DMS114 treated with DMSO at 0.1 percent for 48 hours (cell line): Measurements from ENCODE around the gene PON3.

Source experiments
- DNase-seq: peaks from one replicate; lab custom pipeline; 2025; ENCODE audit not compliant: unreplicated experiment; lab: John Stamatoyannopoulos, UW

Gene PON3

DNA sequence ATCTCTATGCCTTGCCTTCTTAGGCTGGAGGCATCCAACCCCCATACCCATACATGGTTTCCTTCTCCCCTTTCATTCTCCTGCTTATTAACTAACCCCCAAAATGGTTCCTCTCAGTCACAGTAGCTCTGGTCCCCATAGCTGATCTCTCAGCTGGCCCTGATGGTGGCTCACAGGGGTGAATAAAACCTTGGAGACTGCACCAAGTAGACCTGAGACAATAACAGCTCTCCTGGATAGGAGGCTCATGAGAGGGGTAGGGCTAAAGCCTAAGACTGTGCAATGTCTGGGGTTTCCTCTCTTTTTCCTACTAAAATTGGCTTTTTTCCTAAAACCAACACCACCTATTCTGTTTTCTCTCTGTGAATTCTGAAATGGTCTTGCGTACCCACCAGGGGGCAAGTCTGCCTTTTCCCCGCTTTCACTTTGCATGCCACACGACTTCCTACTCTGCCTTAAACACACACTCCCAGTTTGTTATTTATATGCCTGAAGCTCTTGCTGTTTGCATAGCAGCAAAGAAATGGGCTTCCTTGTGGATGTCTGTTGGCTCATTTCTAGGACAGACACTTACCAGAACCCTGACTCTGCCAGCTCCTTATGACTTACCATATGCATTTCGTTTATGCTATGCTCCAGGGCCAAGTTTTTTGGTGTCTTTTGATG lies 53.4 kb downstream of the PON3 start:
- DNase-seq = no peak

DNA sequence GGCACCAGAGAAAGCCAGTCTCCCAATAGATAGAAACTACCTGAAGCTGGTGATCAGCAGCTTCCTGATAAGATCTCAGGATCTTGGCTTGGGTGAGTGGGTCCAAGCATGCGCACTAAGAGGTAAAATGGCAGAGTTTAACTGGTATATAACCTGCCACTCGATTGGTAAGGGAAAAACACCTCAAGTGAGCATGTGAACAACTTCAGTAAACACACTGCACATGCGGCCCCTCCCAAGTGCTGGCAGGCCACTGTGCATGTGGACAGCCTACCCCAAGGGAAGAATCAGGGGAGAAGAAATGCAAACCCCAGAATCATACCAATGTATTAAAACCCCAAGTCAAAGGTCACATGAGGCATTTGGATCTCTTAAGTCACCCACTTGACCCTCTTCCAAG lies 54.1 kb downstream of the PON3 start:
- no peak for DNase-seq

DNA sequence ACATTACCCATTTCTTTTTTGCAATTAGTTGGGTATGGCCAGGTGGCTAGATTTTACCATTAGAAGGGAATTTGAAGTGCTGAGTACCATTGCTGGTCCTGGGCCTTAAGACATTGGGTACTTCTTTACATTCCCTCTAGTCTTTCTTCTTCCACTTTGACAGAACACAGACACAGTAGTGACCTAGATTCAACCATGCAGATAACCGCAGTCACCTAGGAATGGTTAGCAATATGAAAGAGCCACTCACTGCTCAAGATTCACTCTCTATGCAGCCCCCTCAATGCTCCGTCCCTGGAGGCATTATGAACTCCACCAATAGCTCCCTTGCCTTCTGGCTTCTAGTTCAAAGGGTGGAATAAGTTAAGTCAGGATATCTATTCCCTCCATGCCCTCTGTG lies 55.7 kb downstream of the PON3 start:
- DNase-seq = no peak

DNA sequence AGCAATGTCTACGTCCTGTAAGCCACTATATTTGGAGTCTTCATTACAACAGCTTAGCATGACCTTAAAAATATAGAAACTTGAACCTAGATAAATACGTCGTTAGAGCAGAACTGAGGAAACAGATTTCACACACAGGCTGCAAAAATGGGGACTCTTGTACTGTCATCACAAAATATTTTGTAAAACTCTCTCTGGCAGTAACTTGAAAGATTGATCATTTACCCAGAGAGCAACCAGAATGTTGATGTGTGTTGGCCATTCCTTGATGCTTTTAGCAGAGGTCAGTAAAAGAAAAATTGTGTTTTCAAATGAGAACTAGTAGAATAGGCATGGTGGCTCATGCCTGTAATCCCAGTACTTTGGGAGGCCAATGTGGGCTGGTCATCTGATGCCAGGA lies 57.3 kb downstream of the PON3 start:
- DNase-seq = no peak

DNA sequence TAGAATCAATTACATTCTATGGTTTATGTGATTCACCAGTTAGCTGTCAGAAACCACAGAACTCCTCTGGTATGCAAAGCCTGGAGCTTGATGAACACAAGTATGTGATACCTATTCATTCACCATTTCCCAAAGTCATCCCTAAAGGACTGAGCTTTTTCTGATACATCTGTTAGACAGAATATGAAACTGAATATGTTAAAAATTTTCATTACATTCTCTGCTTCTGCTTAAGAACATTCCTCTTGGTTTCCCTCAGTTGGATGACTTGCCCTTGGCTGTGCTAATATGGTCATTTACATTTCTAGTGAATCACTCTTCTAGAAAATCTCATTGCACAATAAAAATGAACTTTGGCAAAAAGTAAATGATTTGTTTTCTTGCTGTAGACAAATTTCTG lies 61.1 kb downstream of the PON3 start:
- no peak for DNase-seq

DNA sequence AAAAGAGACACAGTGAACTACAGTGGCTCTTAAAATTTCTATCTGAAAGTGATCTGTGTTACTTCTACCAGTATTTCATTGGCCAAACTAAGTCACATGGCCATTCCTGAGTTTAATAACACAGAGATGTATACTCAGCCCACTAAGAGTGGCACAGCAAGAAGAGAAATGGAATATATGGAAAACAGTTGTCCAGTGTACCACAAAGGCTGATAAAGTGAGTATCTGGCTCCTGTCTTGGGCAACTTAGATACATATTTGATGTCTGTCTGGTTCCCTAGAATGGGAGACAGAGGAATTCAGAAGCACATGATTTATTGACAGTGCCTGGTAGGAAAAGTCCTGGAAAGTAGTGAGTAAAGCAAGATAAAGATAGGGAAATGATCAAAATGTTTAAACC lies 61.7 kb downstream of the PON3 start:
- DNase-seq = no peak

DNA sequence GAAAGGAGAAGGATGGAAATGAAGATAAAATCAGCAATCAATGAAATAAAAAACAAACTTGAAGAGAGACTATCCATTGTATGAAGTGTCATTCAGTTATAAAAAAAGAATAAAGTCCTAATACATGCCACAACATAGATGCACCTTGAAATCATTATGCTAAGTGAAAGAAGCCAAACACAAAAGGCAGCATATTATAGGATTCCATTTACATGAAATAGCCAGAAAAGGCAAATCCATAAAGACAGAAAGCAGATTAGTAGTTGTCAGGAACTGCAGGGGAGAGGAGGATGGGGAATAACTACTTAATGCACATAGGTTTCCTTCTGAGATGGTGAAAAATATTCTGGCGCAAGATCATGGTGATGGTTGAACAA lies 65.2 kb downstream of the PON3 start:
- no peak for DNase-seq

DNA sequence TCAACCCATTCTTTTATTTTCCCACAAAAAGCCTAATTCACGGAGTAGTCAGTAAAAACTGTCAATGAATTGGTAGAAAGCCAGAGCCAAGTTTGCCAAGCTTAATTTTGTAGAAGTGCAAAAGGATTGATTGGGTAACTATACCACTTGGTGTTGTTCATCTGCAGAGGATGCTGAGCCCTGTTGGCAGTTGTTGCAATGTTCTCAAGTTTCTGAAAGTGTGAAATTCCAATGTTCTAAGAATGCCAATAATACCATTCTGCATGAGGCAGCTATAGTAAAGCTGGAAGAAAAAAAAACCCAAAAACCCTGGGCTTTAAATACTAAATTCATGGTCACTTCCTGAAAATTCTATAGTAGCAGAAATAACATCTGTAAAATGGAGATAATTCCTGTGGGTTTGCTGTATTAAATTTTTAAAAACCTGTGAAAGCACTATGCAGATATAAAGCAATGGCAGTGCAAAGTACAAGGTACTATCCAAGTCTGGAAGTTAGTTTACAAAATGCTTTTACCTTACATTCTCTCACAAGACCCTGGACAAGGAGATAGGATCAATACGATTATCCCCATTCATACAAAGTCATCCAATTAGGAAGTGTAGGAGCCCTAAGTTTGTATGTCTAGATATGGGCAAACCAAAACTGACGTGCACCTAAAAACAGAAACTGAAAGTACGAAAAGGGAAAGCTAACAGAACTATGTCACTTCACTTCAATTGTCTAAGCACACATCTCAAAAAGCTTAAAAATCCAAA lies 65.8 kb downstream of the PON3 start:
- DNase-seq = no peak

DNA sequence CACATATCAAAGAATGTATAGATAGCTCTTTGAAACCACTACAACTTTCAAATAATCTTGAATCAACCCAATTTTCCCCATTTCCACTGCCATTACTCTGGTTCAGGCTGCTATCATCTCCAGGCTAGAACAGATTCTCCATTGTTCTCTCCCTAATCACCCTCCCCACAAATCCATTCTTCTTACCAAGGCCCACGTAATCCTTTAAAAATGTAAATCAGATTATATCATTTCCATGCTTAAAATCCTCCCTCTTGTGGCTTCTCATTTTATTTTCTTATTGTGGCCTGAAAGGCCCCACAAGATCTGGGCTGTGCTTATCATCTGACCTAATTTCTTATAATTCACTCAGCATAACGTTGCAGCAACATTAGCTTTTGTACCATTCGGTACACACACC lies 68.8 kb downstream of the PON3 start:
- DNase-seq = no peak

DNA sequence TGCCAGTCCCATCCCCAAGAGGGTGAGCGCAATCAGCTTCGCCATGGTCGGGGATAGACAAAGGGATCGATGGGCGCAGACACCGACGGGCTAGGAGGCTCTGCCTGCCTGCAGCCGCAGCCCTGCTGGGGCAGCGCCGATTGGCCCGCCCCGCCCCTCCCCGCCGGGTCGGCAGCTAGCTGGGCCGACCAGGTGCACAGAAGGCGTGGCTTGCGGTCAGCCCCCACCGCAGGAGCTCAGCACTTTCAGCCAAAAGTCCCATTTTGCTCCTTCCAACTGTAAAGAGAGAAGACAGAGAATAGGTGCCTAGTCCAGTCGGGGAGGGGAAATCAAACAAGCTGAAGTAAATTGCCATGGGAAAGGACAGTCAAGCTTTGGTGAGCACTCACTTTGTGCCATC lies 71.7 kb downstream of the PON3 start, which contains the start of gene PON1:
Gene PON1 (minus strand): TSS at position 102 of the 400 bp plus-strand sequence. CDS start 57 bp downstream, at position 45.
- DNase-seq = no peak

DNA sequence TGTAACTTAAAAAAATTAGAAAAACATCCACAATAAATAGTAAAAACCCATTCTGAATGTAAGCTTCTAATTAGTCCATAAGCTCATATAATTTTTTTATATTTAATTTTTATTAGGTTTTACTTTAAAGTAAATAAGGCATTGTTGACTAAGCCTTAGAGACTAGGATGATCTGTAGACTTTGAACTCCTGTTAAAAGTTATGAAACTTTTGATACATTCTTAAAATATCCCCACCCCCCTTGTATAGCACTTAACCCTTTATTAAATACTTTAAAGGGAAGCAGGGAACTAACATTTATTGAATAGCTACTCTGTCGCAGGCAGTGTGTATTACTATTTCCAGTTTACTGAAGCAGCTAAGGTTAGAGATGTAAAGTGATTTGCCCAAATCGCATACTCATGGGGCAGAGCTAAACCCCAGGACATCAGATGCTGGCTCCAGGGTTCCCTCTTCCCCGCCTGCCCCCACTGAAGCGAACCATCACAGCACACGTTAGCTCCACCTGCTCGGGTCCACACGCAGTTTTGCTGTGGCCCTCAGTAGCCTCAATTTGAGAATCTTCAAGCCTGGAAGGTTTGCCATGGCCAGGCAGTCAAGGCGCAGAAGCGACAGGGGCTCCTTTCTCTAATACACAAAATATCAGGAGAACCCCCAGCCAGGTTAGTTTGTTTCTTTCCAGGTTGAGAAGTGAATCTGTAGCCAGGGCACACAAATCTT lies 72.6 kb downstream of the PON3 start:
- no peak for DNase-seq

DNA sequence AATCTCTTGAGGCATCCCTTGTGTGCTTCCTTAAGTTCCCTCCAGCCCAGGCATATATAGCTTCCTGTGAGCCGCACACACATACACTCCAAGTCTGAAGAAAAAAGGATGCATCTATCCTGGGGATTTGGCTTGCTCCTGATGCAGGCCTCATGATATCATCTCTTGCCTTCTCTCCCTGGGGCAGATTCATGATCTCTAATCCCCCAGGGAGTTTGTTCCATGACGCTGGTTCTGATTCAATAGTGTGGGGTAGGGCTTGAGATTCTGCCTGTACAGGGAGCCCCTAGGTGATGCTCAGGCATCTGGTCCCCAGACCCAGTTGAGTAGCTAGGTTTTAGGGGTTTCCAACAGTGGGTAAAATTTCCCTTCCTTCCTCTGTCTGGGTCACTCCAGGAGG lies 73.3 kb downstream of the PON3 start:
- DNase-seq = no peak

DNA sequence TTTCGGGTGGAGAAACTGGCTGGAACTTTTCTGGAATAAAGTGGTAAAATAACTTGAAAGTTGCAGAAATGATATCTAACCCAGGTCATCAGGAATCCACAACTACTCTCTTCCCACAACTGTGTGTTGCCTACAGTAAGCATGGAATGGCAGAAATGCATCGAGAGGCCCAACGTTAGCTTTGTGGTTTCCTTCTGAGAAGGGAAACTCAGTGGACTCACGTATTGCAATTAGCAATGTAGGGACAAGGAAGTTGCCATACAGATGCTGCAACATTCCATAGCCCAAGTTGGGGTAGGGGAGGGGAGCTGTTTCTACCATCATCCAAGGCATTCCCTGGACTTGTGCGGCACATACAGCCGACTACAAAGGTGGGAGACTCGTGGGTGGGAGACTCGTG lies 73.8 kb downstream of the PON3 start:
- no peak for DNase-seq

DNA sequence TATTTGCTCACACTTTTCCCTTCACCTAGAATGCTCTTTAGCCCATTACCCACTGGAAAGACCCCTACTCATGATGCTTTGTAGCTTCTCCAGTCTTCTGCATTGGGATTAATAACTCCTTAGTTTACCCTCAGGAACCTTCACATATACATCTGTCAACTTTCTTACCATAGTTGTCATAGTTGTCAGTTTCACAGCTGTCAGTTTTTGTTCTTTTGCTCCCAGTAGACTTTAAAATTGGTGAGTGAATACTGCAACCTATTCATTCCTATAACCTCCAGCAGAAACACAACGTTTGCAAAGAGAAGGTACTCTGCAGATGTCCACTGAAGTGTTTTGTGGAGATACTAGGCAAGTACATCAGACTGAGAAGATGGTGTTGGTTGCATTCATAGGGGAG lies 74.5 kb downstream of the PON3 start:
- no peak for DNase-seq

DNA sequence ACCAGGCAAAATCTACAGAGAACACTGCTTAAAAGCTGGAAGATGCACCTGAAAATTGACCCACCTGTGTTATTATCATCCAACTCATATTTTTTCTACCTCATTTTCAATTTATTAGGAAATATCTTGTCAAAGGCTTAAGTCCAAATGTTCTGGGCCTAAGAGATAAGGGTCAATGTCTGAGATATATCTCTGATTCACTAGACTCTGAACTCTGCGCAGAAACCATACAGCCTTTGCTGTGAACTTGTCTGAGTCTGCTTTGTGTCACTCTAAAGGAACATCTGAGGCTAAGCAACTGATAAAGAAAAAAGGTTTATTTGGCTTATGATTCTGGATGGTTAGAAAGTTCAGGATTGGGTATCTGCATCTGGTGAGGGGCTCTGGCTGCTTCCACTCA lies 75.5 kb downstream of the PON3 start:
- no peak for DNase-seq

DNA sequence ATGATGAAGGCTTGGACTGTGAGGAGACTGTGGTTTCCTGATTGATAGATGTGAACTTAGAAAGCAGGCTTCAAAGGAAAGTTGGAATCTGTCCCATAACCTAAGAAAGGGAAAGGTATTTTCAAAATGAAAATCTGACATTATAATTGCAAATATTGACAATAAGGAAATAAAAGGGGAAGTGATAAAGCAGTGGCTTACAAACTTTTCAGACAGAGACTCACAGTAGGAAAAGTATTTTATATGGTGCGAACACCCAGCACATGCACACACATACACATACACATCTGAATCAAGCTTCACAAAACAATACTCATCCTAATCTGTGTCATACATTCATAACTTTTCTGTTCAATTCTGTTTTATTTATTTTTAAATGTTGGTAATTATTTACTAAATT lies 76.6 kb downstream of the PON3 start:
- no peak for DNase-seq

DNA sequence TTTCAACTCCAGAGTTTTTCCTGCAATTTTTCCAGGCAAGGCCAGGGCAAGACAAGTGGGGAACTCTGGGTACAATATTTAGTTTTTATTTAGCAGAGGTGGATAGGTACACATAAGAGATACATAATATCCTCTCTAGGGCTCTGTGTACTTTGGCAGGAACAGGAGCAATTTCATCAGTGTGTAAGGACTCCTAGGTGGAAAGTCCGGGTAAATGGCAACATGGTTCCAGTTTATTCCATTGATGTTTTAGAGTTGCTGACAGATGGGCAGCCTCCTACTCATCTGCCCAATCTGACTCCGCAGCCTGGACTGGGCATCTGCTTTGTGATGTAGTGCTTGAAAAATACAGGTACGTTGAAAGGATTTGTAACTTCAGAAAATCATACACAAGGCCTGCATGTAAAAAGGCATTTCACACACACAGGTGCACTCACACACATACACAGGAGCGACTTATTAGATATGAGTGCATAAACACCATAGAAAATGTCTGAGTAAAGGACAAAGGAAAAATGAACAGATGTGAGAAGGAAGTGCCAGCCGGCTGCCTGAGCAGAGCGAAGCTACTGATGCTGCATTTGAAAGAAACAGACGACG lies 77.6 kb downstream of the PON3 start:
- no peak for DNase-seq

DNA sequence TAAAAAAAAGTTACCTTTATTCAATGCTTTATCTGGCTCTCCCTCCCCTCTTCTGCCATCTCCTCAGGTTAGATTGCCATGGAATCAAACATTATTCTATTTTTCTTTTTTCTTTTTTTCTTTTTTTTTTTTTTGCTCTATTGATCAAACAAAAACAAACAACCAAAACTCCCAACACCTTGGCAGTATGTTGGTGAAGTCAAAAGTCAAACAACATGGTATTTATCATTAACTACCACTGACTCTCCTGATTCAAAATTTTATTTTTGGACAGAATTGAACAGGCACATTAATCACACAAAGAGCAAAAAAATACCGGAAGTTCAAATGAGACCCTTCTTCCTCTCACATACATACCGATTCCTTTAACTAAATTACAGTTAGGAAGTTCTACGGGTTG lies 78.2 kb downstream of the PON3 start:
- DNase-seq = no peak

DNA sequence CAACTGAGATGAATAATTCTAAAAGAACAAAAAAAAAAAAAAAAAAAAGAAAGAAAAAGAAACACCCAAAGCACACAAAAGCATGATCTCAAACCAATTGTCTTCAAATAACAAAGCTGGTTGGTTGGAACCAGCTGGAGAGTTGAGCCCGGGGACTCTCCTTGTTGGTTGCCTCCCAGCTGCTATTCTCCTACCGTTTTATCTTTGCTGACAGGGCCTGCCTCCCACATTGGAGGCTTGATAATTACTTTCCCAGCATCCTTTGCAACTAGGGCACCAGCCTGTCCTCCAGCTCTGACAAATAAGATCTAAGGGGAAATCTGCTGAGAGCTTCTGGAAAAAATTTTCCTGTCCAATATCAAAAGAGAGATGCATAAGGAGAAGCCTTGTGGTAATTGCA lies 78.6 kb downstream of the PON3 start:
- DNase-seq = no peak

DNA sequence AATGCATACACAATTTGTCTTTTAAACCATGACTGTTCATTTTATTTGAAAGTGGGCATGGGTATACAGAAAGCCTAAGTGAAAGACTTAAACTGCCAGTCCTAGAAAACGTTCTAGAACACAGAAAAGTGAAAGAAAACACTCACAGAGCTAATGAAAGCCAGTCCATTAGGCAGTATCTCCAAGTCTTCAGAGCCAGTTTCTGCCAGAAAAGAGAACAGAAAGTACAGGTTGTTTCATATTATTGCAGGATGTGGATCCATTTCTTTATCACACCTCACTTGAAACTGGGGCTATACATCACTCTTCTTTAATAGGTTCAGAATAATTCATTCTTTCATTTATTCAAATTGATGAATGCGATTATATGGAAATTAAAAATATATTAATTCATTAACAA lies 79.6 kb downstream of the PON3 start:
- DNase-seq = no peak

DNA sequence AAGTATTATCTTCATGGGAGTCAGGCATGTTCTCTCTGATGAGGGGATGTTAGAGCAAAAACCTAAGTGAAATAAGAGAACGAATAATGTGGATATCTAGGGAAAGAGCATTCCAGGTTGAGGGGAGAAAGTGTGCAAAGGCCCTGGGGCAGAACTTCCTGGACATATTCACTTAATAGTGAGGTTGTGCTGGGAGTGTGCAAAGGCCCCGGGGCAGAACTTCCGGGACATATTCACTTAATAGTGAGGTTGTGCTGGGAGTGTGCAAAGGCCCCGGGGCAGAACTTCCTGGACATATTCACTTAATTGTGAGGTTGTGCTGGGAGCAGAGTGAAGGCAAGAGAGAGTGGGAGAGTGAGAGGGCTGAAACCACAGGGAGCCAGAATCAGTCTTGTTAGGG lies 83.6 kb downstream of the PON3 start:
- no peak for DNase-seq

DNA sequence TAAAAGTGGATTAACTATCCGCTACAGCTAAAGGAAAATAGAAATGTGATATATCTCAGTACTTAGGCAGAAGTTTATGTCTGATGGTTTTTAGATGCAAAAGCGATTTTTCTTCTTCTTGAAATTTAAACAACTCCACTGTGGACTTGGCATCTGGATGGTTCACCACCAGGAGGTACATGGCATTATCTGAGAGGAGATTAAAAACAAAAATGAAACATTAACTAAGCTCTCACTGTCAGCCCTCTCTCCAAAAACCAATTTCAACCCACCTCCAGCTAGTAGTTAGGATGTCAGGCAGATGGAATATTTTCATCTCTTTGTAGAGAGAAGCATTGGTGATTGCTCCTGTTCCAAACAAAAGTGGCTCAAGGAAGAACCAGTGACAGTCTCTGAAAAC lies 84.8 kb downstream of the PON3 start:
- DNase-seq = no peak
